DMS153 treated with DMSO at 0.1 percent for 48 hours (cell line): ENCODE measurements around the gene PRR4.

ENCODE experiments used
- DNase-seq: peaks from one replicate; lab custom pipeline; 2025; ENCODE audit not compliant: unreplicated experiment; lab: John Stamatoyannopoulos, UW

The PRR4 gene

GRCh38 chr12:10802587-10802986 is 46.7 kb downstream of the PRR4 start, which contains the start of gene TAS2R7:
Gene TAS2R7 (minus strand): TSS chr12:10802627. CDS start chr12:10802570, 57 bp downstream.
- no peak for DNase-seq

- DNase-seq: no peak
Measured at GRCh38 chr12:10801741-10802140, 47.5 kb downstream of the PRR4 start.
